ENCODE data around the gene OR51F2. TPM values are rescaled to one million over a fixed set of nuclear protein-coding genes. Genes with fewer than 3 reads are reported as not detected.

The OR51F2 gene
- total RNA-seq, 1 donor from 2014 or later = not detected

- H3K4me1 ChIP-seq = no peaks in the 10 kb centered on the region
- intact Hi-C loops (cut with DNase I) = no loop called here
- H3K9me3 ChIP-seq = no peaks in the 10 kb centered on the region
- DNase-seq (ENCODE audit: extremely low spot score in 2 of 2) = no peak
- H3K4me3 ChIP-seq = no peak overlapping the region
- H3K27me3 ChIP-seq = no peaks in the 10 kb centered on the region
- no peaks in the 10 kb centered on the region for H3K36me3 ChIP-seq
- no peak for TF ChIP-seq POLR2A (IDR thresholded peaks at IDR 0.05)
- TF ChIP-seq POLR2AphosphoS5 (IDR thresholded peaks at IDR 0.05; ENCODE audit: insufficient read depth in 1 of 2, low read depth in 1 of 2) = no peak
- TF ChIP-seq CTCF (IDR thresholded peaks at IDR 0.05) = no peak
- no peak overlapping the region for H3K27ac ChIP-seq
Observed at GRCh38 chr11:4862447-4863236, 41.5 kb downstream of the OR51F2 start.

GRCh38 chr11:4863876-4864275, 42.8 kb downstream of the OR51F2 start:
- H3K4me3 ChIP-seq = no peak overlapping the region
- no peaks in the 10 kb centered on the region for H3K36me3 ChIP-seq
- H3K27me3 ChIP-seq = no peaks in the 10 kb centered on the region
- DNase-seq (ENCODE audit: extremely low spot score in 2 of 2) = no peak
- TF ChIP-seq CTCF (IDR thresholded peaks at IDR 0.05) (no peak), POLR2AphosphoS5 (IDR thresholded peaks at IDR 0.05; ENCODE audit: insufficient read depth in 1 of 2, low read depth in 1 of 2) (no peak), POLR2A (IDR thresholded peaks at IDR 0.05) (no peak)
- no peak overlapping the region for H3K27ac ChIP-seq
- no peaks in the 10 kb centered on the region for H3K4me1 ChIP-seq
- intact Hi-C loops (cut with DNase I) = loop anchor here (1.0 kb wide), 1 partner anchor 23 kb away; no protein-coding TSS in a partner anchor
- H3K9me3 ChIP-seq = no peaks in the 10 kb centered on the region

GRCh38 chr11:4865855-4866254, 44.7 kb downstream of the OR51F2 start:
- H3K36me3 ChIP-seq = no peaks in the 10 kb centered on the region

More at GRCh38 chr11:4865855-4866254, 44.7 kb downstream of the OR51F2 start:
- no peaks in the 10 kb centered on the region for H3K9me3 ChIP-seq
- intact Hi-C loops (cut with DNase I) = no loop called here
- no peak overlapping the region for H3K27ac ChIP-seq
- no peak for TF ChIP-seq POLR2A (IDR thresholded peaks at IDR 0.05)
- no peak for TF ChIP-seq CTCF (IDR thresholded peaks at IDR 0.05)
- no peak for TF ChIP-seq POLR2AphosphoS5 (IDR thresholded peaks at IDR 0.05; ENCODE audit: insufficient read depth in 1 of 2, low read depth in 1 of 2)
- no peak overlapping the region for H3K4me3 ChIP-seq
- DNase-seq (ENCODE audit: extremely low spot score in 2 of 2) = no peak
- H3K4me1 ChIP-seq = no peaks in the 10 kb centered on the region
- H3K27me3 ChIP-seq = no peaks in the 10 kb centered on the region

Other genes with a start within 250 kb of the OR51F2 start
- not detected for gene OR52I2, start 239.6 kb upstream of the OR51F2 start, total RNA-seq
- not detected for gene OR52I1, start 227.3 kb upstream of the OR51F2 start, total RNA-seq
- 9.6 TPM for gene TRIM68, start 213.1 kb upstream of the OR51F2 start, total RNA-seq
- not detected for gene OR51D1, start 183.8 kb upstream of the OR51F2 start, total RNA-seq
- gene OR51E1, start 177.3 kb upstream of the OR51F2 start, total RNA-seq = 0.25 TPM
- gene OR51E2, start 123.5 kb upstream of the OR51F2 start, total RNA-seq = 0.98 TPM
- gene MMP26, start 116.5 kb upstream of the OR51F2 start, total RNA-seq = not detected
- not detected for gene OR51F1, start 51.4 kb upstream of the OR51F2 start, total RNA-seq
- not detected for gene OR52R1, start 16.9 kb upstream of the OR51F2 start, total RNA-seq
- gene OR51S1, start 27.9 kb downstream of the OR51F2 start, total RNA-seq = not detected
- not detected for gene OR51T1, start 60.6 kb downstream of the OR51F2 start, total RNA-seq
- not detected for gene OR51A7, start 82.5 kb downstream of the OR51F2 start, total RNA-seq
- not detected for gene OR51G2, start 98.0 kb downstream of the OR51F2 start, total RNA-seq
- not detected for gene OR51G1, start 103.0 kb downstream of the OR51F2 start, total RNA-seq
- not detected for gene OR51A4, start 126.3 kb downstream of the OR51F2 start, total RNA-seq
- gene OR51A2, start 134.4 kb downstream of the OR51F2 start, total RNA-seq = not detected
- not detected for gene OR51L1, start 173.5 kb downstream of the OR51F2 start, total RNA-seq
- gene OR52J3, start 225.2 kb downstream of the OR51F2 start, total RNA-seq = not detected
- gene OR52E2, start 238.3 kb downstream of the OR51F2 start, total RNA-seq = not detected
- not detected for gene OR52E1, start 248.3 kb downstream of the OR51F2 start, total RNA-seq

Data from vagina (tissue), 2 donors.